Neural progenitor cell (in vitro differentiated cells): ENCODE measurements around the gene DNAJC9. TPM values are rescaled to one million over a fixed set of nuclear protein-coding genes. Genes with fewer than 3 reads are reported as not detected.

Source experiments
- DNase-seq: peaks from one replicate; pipeline ENCODE4 v3.0.0-alpha.2; 2016; ENCODE audit warnings: low spot score
- H2AFZ ChIP-seq: fragments of 200-600 bp; sonication (generic); replicated peaks from 2 replicates; pipeline ENCODE4 v1.6.1; 2016; ENCODE audit warnings: antibody characterized with exemption
- H3F3A ChIP-seq: fragments of 200-600 bp; sonication (generic); 2 replicates; pipeline ENCODE4 v1.6.1; 2016; ENCODE audit warnings: antibody characterized with exemption, low read depth
- H3K27ac ChIP-seq: fragments of 200-600 bp; sonication (generic); 2 replicates; pipeline ENCODE4 v1.5.1; 2016; ENCODE audit warnings: mild to moderate bottlenecking
- H3K27me3 ChIP-seq: fragments of 200-600 bp; sonication (generic); 2 replicates; pipeline ENCODE4 v1.6.1; 2016; ENCODE audit warnings: mild to moderate bottlenecking, moderate library complexity
- H3K36me3 ChIP-seq: fragments of 200-600 bp; sonication (generic); 2 replicates; pipeline ENCODE4 v1.5.1; 2016
- H3K4me1 ChIP-seq: fragments of 200-600 bp; sonication (generic); 2 replicates; pipeline ENCODE4 v1.6.1; 2016; ENCODE audit warnings: mixed run types
- H3K4me2 ChIP-seq: fragments of 200-600 bp; sonication (generic); 2 replicates; pipeline ENCODE4 v1.6.1; 2016
- H3K4me3 ChIP-seq: fragments of 200-600 bp; sonication (generic); 2 replicates; pipeline ENCODE4 v1.5.1; 2016
- H3K79me2 ChIP-seq: fragments of 200-600 bp; sonication (generic); 2 replicates; pipeline ENCODE4 v1.6.1; 2016; ENCODE audit warnings: low read depth
- H3K9ac ChIP-seq: fragments of 200-600 bp; sonication (generic); 2 replicates; pipeline ENCODE4 v1.6.1; 2016
- H3K9me3 ChIP-seq: fragments of 200-600 bp; sonication (generic); 2 replicates; pipeline ENCODE4 v1.5.1; 2016; ENCODE audit warnings: low read depth
- H4K20me1 ChIP-seq: fragments of 200-600 bp; sonication (generic); 2 replicates; pipeline ENCODE4 v1.6.1; 2016; ENCODE audit warnings: low read depth
- H3K27ac Mint-ChIP-seq: 3 replicates; pipeline ENCODE4 v1.8.0; 2021; ENCODE audit warnings: mixed read lengths
- H3K27me3 Mint-ChIP-seq: 2 replicates; pipeline ENCODE4 v1.8.0; 2022; ENCODE audit warnings: low read depth, mild to moderate bottlenecking, inconsistent platforms, moderate library complexity, mixed read lengths; ENCODE audit not compliant: insufficient read depth
- H3K36me3 Mint-ChIP-seq: 3 replicates; pipeline ENCODE4 v1.8.0; 2021; ENCODE audit warnings: mixed read lengths
- H3K4me1 Mint-ChIP-seq: 3 replicates; pipeline ENCODE4 v1.8.0; 2021; ENCODE audit warnings: mixed read lengths
- H3K4me3 Mint-ChIP-seq: 3 replicates; pipeline ENCODE4 v1.8.0; 2021; ENCODE audit warnings: mild to moderate bottlenecking, moderate library complexity, mixed read lengths
- H3K9me3 Mint-ChIP-seq: 3 replicates; pipeline ENCODE4 v1.8.0; 2020; ENCODE audit warnings: mixed read lengths
- CTCF ChIP-seq: fragments of 200-600 bp; sonication (generic); IDR thresholded peaks from 2 replicates; pipeline ENCODE4 v1.5.1; 2017; ENCODE audit warnings: antibody characterized with exemption, mild to moderate bottlenecking
- EZH2 ChIP-seq: fragments of 200-600 bp; sonication (generic); IDR thresholded peaks from 2 replicates; pipeline ENCODE4 v1.6.1; 2017; ENCODE audit warnings: antibody characterized with exemption, mild to moderate bottlenecking, moderate library complexity
- EZH2phosphoT487 ChIP-seq: fragments of 200-600 bp; sonication (generic); IDR thresholded peaks from 2 replicates; pipeline ENCODE4 v1.6.1; 2017; ENCODE audit warnings: antibody characterized with exemption
- small RNA-seq: library from RNA; depleted of rRNA; stranded (forward); fragments of <200 nt; gene quantifications from one replicate; pipeline ENCODE3, GENCODE V24; 2015
- total RNA-seq: library from RNA; depleted of rRNA; stranded (reverse); fragments of >200 nt; gene quantifications from 2 replicates; pipeline ENCODE4 v1.2.3, GENCODE V29; 2015; ENCODE audit warnings: low replicate concordance

The DNAJC9 gene
- total RNA-seq, 1 donor from 2014 or later, result 58.0 TPM

GRCh38 chr10:73205081-73205480 is 42.0 kb downstream of the DNAJC9 start:
- Histone ChIP-seq H3F3A (no peaks in the 10 kb centered on the region), H3K79me2 (no peaks in the 10 kb centered on the region), H3K27me3 (no peaks in the 10 kb centered on the region), H3K4me1 (no peaks in the 10 kb centered on the region), H3K4me3 (no peak overlapping the region), H3K9ac (no peak overlapping the region), H3K36me3 (no peaks in the 10 kb centered on the region), H2AFZ (no peak overlapping the region), H3K27ac (no peak overlapping the region), H4K20me1 (peaks cover 4% of the 10 kb centered on the region), H3K9me3 (no peaks in the 10 kb centered on the region), H3K4me2 (no peak overlapping the region)
- H3K27me3 Mint-ChIP-seq, result peaks cover 3% of the 10 kb centered on the region
- DNase-seq, result no peak
- peaks cover 5% of the 10 kb centered on the region for H3K9me3 Mint-ChIP-seq
- H3K4me3 Mint-ChIP-seq, result no peak overlapping the region
- H3K36me3 Mint-ChIP-seq, result peaks cover 30% of the 10 kb centered on the region
- H3K27ac Mint-ChIP-seq, result no peak overlapping the region
- TF ChIP-seq EZH2phosphoT487 (no peak), EZH2 (no peak), CTCF (no peak)
- no peaks in the 10 kb centered on the region for H3K4me1 Mint-ChIP-seq

Small RNAs within 50 kb of the gene (small RNA-seq; reads per million reads assigned to genes)
- gene RF00019, result not detected
- not detected for gene RNU6-833P

Other genes starting within 250 kb of the DNAJC9 start
- gene P4HA1, start 150.4 kb downstream of the DNAJC9 start, total RNA-seq, result 144 and 200 TPM in 2 replicates
- 2.4 and 3.0 TPM in 2 replicates for gene NUDT13, start 136.8 kb downstream of the DNAJC9 start, total RNA-seq
- gene ECD, start 79.2 kb downstream of the DNAJC9 start, total RNA-seq, result 36.0 and 44.0 TPM in 2 replicates
- gene FAM149B1, start 79.1 kb downstream of the DNAJC9 start, total RNA-seq, result 34.8 and 43.3 TPM in 2 replicates
- gene MRPS16, start 5.4 kb upstream of the DNAJC9 start, total RNA-seq, result 77.0 and 82.3 TPM in 2 replicates
- 1.1 and 1.7 TPM in 2 replicates for gene CFAP70, start 111.6 kb upstream of the DNAJC9 start, total RNA-seq
- gene ANXA7, start 166.8 kb upstream of the DNAJC9 start, total RNA-seq, result 49.1 and 53.6 TPM in 2 replicates
- 1.4 and 2.2 TPM in 2 replicates for gene MSS51, start 186.3 kb upstream of the DNAJC9 start, total RNA-seq
- gene PPP3CB, start 248.8 kb upstream of the DNAJC9 start, total RNA-seq, result 31.7 and 47.0 TPM in 2 replicates